NB4 (cell line): ENCODE measurements around the gene TENM4.

Experiments
- DNase-seq: peaks from one replicate; pipeline ENCODE4 v3.0.0; 2010; ENCODE audit warnings: low read depth
- H3K4me3 ChIP-seq: one replicate; pipeline ENCODE4 v1.5.1; 2011; ENCODE audit warnings: mild to moderate bottlenecking, low read depth, low read length, moderate library complexity
- CTCF ChIP-seq: IDR thresholded peaks from one replicate; pipeline ENCODE4 v1.5.1; 2012; ENCODE audit warnings: low read depth, low read length
- MAX ChIP-seq: IDR thresholded peaks from 2 replicates; pipeline ENCODE4 v1.6.1; 2011; ENCODE audit warnings: low read depth, low read length
- MYC ChIP-seq: IDR thresholded peaks from 2 replicates; pipeline ENCODE4 v1.6.1; 2011; ENCODE audit warnings: low read depth, low read length
- POLR2A ChIP-seq: IDR thresholded peaks from 2 replicates; pipeline ENCODE4 v1.6.1; 2011; ENCODE audit warnings: mild to moderate bottlenecking; ENCODE audit not compliant: insufficient read length; ENCODE audit errors: extremely low read depth

TENM4 gene

GRCh38 chr11:78914503-78914902, 526.3 kb downstream of the TENM4 start:
- no peak for DNase-seq
- H3K4me3 ChIP-seq: no peak overlapping the region
- no peak for TF ChIP-seq MAX
- no peak for TF ChIP-seq CTCF
- no peak for TF ChIP-seq POLR2A
- TF ChIP-seq MYC: no peak

- no peak for DNase-seq
- TF ChIP-seq POLR2A (no peak), MYC (no peak), CTCF (no peak), MAX (no peak)
- H3K4me3 ChIP-seq: no peak overlapping the region
These were observed 528.1 kb downstream of the TENM4 start for GRCh38 chr11:78912778-78913177.

- no peak for DNase-seq
- H3K4me3 ChIP-seq: no peak overlapping the region
- TF ChIP-seq POLR2A: no peak
- no peak for TF ChIP-seq CTCF
- TF ChIP-seq MYC: no peak
- no peak for TF ChIP-seq MAX
These were observed 530.5 kb downstream of the TENM4 start for GRCh38 chr11:78910322-78910721.

GRCh38 chr11:78909386-78909785, 531.4 kb downstream of the TENM4 start:
- no peak for DNase-seq
- TF ChIP-seq MAX (no peak), CTCF (no peak), MYC (no peak), POLR2A (no peak)
- no peak overlapping the region for H3K4me3 ChIP-seq

GRCh38 chr11:78907636-78908035, 533.2 kb downstream of the TENM4 start:
- TF ChIP-seq POLR2A (no peak), CTCF (no peak), MYC (no peak), MAX (no peak)
- H3K4me3 ChIP-seq: no peak overlapping the region
- no peak for DNase-seq

GRCh38 chr11:78906566-78906965, 534.3 kb downstream of the TENM4 start:
- no peak for DNase-seq
- no peak for TF ChIP-seq MAX
- TF ChIP-seq POLR2A: no peak
- TF ChIP-seq CTCF: no peak
- TF ChIP-seq MYC: no peak
- H3K4me3 ChIP-seq: no peak overlapping the region
